ENCODE measurements around the gene ECE1. TPM values are rescaled to one million over a fixed set of nuclear protein-coding genes. Genes with fewer than 3 reads are reported as not detected.

ECE1 gene
- total and polyA plus RNA-seq, 9 of the 15 experiments (the other 6 are each of a cell fraction or from before 2014, with no cell fraction given) = 0.56 to 34.8 (median 11.0) TPM

DNA sequence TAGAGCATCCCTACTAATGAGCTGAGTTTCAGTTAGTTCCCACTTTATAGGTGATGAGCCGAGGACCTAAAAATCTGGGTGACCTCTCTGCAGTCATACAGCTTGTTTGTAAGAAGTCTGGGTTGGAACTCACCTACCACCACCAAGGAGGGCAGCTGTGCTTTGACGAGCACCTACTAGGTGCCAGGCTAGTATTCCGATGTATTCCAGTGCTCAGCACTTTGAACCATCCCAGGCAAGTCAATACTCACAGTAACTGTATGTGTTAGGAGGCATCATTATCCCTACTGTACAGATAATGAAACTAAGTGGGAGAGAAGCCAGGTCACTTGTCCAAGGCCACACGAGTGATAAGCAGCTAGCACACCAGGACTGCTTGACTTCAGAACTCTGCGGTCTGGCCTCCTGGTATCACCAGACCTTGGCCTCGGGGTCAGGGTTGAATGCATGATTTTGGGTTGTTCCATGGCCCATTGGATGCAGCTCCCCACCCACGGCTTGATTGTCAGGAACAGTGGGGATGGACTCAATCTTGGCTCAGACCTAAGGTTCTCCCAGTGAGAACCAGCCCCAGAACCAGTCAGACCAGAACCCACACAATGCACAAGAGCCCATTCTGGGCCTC, 20.7 kb downstream of the ECE1 start (continued):
- TF ChIP-seq, protein P1, sequence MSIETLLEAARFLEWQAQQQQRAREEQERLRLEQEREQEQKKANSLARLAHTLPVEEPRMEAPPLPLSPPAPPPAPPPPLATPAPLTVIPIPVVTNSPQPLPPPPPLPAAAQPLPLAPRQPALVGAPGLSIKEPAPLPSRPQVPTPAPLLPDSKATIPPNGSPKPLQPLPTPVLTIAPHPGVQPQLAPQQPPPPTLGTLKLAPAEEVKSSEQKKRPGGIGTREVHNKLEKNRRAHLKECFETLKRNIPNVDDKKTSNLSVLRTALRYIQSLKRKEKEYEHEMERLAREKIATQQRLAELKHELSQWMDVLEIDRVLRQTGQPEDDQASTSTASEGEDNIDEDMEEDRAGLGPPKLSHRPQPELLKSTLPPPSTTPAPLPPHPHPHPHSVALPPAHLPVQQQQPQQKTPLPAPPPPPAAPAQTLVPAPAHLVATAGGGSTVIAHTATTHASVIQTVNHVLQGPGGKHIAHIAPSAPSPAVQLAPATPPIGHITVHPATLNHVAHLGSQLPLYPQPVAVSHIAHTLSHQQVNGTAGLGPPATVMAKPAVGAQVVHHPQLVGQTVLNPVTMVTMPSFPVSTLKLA (conservative IDR thresholded peaks at IDR 0.05) = 0 out of 4 replicates have a peak, but pooled peaks of 1 of the 2 experiments have one; percentile 27
- TF ChIP-seq, protein P2, sequence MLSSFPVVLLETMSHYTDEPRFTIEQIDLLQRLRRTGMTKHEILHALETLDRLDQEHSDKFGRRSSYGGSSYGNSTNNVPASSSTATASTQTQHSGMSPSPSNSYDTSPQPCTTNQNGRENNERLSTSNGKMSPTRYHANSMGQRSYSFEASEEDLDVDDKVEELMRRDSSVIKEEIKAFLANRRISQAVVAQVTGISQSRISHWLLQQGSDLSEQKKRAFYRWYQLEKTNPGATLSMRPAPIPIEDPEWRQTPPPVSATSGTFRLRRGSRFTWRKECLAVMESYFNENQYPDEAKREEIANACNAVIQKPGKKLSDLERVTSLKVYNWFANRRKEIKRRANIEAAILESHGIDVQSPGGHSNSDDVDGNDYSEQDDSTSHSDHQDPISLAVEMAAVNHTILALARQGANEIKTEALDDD (IDR thresholded peaks at IDR 0.05) = 0 out of 2 replicates have a peak, but pooled peaks have one; percentile 15
- TF ChIP-seq, protein P3, sequence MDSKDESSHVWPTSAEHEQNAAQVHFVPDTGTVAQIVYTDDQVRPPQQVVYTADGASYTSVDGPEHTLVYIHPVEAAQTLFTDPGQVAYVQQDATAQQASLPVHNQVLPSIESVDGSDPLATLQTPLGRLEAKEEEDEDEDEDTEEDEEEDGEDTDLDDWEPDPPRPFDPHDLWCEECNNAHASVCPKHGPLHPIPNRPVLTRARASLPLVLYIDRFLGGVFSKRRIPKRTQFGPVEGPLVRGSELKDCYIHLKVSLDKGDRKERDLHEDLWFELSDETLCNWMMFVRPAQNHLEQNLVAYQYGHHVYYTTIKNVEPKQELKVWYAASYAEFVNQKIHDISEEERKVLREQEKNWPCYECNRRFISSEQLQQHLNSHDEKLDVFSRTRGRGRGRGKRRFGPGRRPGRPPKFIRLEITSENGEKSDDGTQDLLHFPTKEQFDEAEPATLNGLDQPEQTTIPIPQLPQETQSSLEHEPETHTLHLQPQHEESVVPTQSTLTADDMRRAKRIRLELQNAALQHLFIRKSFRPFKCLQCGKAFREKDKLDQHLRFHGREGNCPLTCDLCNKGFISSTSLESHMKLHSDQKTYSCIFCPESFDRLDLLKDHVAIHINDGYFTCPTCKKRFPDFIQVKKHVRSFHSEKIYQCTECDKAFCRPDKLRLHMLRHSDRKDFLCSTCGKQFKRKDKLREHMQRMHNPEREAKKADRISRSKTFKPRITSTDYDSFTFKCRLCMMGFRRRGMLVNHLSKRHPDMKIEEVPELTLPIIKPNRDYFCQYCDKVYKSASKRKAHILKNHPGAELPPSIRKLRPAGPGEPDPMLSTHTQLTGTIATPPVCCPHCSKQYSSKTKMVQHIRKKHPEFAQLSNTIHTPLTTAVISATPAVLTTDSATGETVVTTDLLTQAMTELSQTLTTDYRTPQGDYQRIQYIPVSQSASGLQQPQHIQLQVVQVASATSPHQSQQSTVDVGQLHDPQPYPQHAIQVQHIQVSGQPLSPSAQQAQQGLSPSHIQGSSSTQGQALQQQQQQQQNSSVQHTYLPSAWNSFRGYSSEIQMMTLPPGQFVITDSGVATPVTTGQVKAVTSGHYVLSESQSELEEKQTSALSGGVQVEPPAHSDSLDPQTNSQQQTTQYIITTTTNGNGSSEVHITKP (IDR thresholded peaks at IDR 0.05; ENCODE audit: partially characterized antibody) = peak; percentile 17
- TF ChIP-seq TCF3 (CRISPR knock-in tag; IDR thresholded peaks at IDR 0.05) (peak; percentile 89), ZFX (CRISPR knock-in tag; IDR thresholded peaks at IDR 0.05) (0 out of 2 replicates have a peak, but pooled peaks have one; percentile 33), ZNF79 (CRISPR knock-in tag; IDR thresholded peaks at IDR 0.05; ENCODE audit: low read depth) (0 out of 2 replicates have a peak, but pooled peaks have one; percentile 4), CHD1 (IDR thresholded peaks at IDR 0.05; ENCODE audit: low read length) (peak; percentile 48), DPF2 (IDR thresholded peaks at IDR 0.05) (0 out of 2 replicates have a peak, but pooled peaks have one; percentile 28), BHLHE40 (IDR thresholded peaks at IDR 0.05; ENCODE audit: low read length) (peak; percentile 85), EGR1 (conservative IDR thresholded peaks at IDR 0.05) (peak; percentile 23; the same call in 1 of the 2 replicates), ZFPM2 (CRISPR knock-in tag; IDR thresholded peaks at IDR 0.05) (no peak)
- TF ChIP-seq, protein P4, sequence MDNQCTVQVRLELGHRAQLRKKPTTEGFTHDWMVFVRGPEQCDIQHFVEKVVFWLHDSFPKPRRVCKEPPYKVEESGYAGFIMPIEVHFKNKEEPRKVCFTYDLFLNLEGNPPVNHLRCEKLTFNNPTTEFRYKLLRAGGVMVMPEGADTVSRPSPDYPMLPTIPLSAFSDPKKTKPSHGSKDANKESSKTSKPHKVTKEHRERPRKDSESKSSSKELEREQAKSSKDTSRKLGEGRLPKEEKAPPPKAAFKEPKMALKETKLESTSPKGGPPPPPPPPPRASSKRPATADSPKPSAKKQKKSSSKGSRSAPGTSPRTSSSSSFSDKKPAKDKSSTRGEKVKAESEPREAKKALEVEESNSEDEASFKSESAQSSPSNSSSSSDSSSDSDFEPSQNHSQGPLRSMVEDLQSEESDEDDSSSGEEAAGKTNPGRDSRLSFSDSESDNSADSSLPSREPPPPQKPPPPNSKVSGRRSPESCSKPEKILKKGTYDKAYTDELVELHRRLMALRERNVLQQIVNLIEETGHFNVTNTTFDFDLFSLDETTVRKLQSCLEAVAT (IDR thresholded peaks at IDR 0.05) = peak in 1 of 2 experiments; percentile 47; a peak in 1 of 4 replicates
- TF ChIP-seq, protein P5, sequence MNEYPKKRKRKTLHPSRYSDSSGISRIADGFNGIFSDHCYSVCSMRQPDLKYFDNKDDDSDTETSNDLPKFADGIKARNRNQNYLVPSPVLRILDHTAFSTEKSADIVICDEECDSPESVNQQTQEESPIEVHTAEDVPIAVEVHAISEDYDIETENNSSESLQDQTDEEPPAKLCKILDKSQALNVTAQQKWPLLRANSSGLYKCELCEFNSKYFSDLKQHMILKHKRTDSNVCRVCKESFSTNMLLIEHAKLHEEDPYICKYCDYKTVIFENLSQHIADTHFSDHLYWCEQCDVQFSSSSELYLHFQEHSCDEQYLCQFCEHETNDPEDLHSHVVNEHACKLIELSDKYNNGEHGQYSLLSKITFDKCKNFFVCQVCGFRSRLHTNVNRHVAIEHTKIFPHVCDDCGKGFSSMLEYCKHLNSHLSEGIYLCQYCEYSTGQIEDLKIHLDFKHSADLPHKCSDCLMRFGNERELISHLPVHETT (CRISPR knock-in tag; conservative IDR thresholded peaks at IDR 0.05 in 1 of 2, IDR thresholded peaks at IDR 0.05 in 1 of 2) = no peak
